Measurements from ENCODE around the gene HIGD1B.

The HIGD1B gene

GRCh38 chr17:44840274-44840673 lies 7.4 kb upstream of the HIGD1B start:
- DNase-seq: no peak

- no peak for DNase-seq
These were observed 6.7 kb upstream of the HIGD1B start for GRCh38 chr17:44840936-44841335.

GRCh38 chr17:44842748-44843147 lies 4.9 kb upstream of the HIGD1B start:
- no peak for DNase-seq

- DNase-seq: no peak
These were observed 3.3 kb upstream of the HIGD1B start for GRCh38 chr17:44844390-44844830.

GRCh38 chr17:44846206-44846605 lies 1.5 kb upstream of the HIGD1B start:
- DNase-seq: no peak

GRCh38 chr17:44848257-44848795 lies 643 bp downstream of the HIGD1B start:
- DNase-seq: no peak

- DNase-seq: no peak
These were observed 1.3 kb downstream of the HIGD1B start for GRCh38 chr17:44848961-44849489.

- no peak for DNase-seq
These were observed 2.3 kb downstream of the HIGD1B start for GRCh38 chr17:44850025-44850424.

GRCh38 chr17:44850612-44851011 lies 2.9 kb downstream of the HIGD1B start:
- DNase-seq: no peak

GRCh38 chr17:44854192-44854591 lies 6.5 kb downstream of the HIGD1B start:
- DNase-seq: no peak

- no peak for DNase-seq
These were observed 12.0 kb downstream of the HIGD1B start for GRCh38 chr17:44859701-44860100.

GRCh38 chr17:44862278-44862914 lies 14.7 kb downstream of the HIGD1B start:
- no peak for DNase-seq

- no peak for DNase-seq
These were observed 15.6 kb downstream of the HIGD1B start for GRCh38 chr17:44863061-44863918.

GRCh38 chr17:44864831-44865230 lies 17.1 kb downstream of the HIGD1B start:
- DNase-seq: no peak

GRCh38 chr17:44865231-44865660 lies 17.6 kb downstream of the HIGD1B start:
- DNase-seq: peak; percentile 43

GRCh38 chr17:44865931-44866330 lies 18.2 kb downstream of the HIGD1B start:
- DNase-seq: no peak

- no peak for DNase-seq
These were observed 20.2 kb downstream of the HIGD1B start for GRCh38 chr17:44867841-44868240.

- DNase-seq: no peak
These were observed 23.9 kb downstream of the HIGD1B start for GRCh38 chr17:44871556-44871955.

GRCh38 chr17:44872131-44872768 lies 24.6 kb downstream of the HIGD1B start:
- DNase-seq: no peak

GRCh38 chr17:44875761-44876160 lies 28.1 kb downstream of the HIGD1B start:
- DNase-seq: no peak

- no peak for DNase-seq
These were observed 29.4 kb downstream of the HIGD1B start for GRCh38 chr17:44877121-44877520.

- DNase-seq: no peak
These were observed 31.0 kb downstream of the HIGD1B start for GRCh38 chr17:44878627-44879221.

GRCh38 chr17:44879376-44879775 lies 31.7 kb downstream of the HIGD1B start:
- DNase-seq: no peak

Data from SHP77 treated with DMSO at 0.1 percent for 48 hours (cell line).